Activated CD4-positive, alpha-beta memory T cell treated with anti-CD3 and anti-CD28 coated beads, Interleukin-2, amount 10 ng/mL, durations not matched to agents 7 days and 5 days (primary cell): ENCODE results near the gene ZNF385B. TPM values are rescaled to one million over a fixed set of nuclear protein-coding genes. Genes with fewer than 3 reads are reported as not detected.

Experiments
- CTCF ChIA-PET: fragments of 350-600 bp; sonication (Branson Sonifier 250); formaldehyde crosslinking; loops from one replicate; lab custom pipeline; 2021; ENCODE audit warnings: antibody characterized with exemption, inconsistent platforms; lab: Charles Lee
- POLR2A ChIA-PET: fragments of 350-600 bp; sonication (Branson Sonifier 250); formaldehyde crosslinking; loops from one replicate; lab custom pipeline; 2021; ENCODE audit warnings: antibody characterized with exemption; lab: Charles Lee
- DNase-seq: peaks from one replicate; pipeline ENCODE4 v3.0.0-alpha.2; 2020
- H3K27ac Mint-ChIP-seq: one replicate; pipeline ENCODE4 v1.8.0; 2021; ENCODE audit warnings: mild to moderate bottlenecking, mixed read lengths
- H3K27me3 Mint-ChIP-seq: one replicate; pipeline ENCODE4 v1.8.0; 2021; ENCODE audit warnings: mixed read lengths
- H3K36me3 Mint-ChIP-seq: one replicate; pipeline ENCODE4 v1.8.0; 2021; ENCODE audit warnings: low read depth, mixed read lengths
- H3K4me1 Mint-ChIP-seq: one replicate; pipeline ENCODE4 v1.8.0; 2021; ENCODE audit warnings: mixed read lengths
- H3K4me3 Mint-ChIP-seq: one replicate; pipeline ENCODE4 v1.8.0; 2021; ENCODE audit warnings: mild to moderate bottlenecking, mixed read lengths
- H3K9me3 Mint-ChIP-seq: one replicate; pipeline ENCODE4 v1.8.0; 2021; ENCODE audit warnings: mixed read lengths
- total RNA-seq, 2 experiments: library from RNA; stranded (reverse); gene quantifications; one replicate each; pipeline ENCODE4 v1.2.3, GENCODE V29; 2021

The ZNF385B gene
- total RNA-seq, 2 experiments from 2014 or later, result not detected

DNA sequence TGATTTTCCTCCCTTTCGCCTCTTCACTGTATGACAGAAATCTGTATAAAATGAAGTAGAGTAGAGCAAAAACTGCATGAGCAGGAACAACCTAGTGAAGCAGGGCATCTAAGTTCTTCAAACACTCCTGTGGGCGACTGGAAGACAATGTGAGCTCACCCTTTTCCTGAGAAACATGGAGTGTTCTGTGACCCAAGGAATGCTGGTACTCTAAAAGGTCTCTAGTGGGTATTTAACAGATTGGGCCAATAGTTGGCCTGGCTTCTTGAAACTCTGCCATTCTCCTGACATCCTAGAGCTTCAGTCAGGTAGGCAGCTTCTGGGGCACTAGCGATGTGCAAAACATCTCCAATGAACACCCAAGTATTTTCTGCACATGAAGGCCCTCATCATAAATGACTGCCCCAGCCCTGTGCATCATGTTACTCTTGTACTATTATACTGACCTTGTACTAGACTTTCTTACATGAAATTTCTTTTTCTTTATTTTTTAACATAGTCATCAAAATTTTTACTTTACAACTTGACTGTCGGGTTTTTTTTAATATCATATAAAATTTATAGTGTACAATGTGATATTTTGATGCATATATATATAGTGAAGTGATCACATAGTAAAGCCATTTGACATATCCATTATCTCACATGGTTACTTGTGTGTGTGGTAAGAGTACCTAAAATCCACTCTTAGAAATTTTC, 302.2 kb downstream of the ZNF385B start:
- Mint-ChIP-seq H3K27me3 (no peaks in the 10 kb centered on the region), H3K4me3 (no peak overlapping the region), H3K9me3 (no peaks in the 10 kb centered on the region), H3K36me3 (no peaks in the 10 kb centered on the region), H3K27ac (no peak overlapping the region), H3K4me1 (no peaks in the 10 kb centered on the region)
- DNase-seq, result no peak
- ChIA-PET POLR2A (no interaction called here), CTCF (no interaction called here)

DNA sequence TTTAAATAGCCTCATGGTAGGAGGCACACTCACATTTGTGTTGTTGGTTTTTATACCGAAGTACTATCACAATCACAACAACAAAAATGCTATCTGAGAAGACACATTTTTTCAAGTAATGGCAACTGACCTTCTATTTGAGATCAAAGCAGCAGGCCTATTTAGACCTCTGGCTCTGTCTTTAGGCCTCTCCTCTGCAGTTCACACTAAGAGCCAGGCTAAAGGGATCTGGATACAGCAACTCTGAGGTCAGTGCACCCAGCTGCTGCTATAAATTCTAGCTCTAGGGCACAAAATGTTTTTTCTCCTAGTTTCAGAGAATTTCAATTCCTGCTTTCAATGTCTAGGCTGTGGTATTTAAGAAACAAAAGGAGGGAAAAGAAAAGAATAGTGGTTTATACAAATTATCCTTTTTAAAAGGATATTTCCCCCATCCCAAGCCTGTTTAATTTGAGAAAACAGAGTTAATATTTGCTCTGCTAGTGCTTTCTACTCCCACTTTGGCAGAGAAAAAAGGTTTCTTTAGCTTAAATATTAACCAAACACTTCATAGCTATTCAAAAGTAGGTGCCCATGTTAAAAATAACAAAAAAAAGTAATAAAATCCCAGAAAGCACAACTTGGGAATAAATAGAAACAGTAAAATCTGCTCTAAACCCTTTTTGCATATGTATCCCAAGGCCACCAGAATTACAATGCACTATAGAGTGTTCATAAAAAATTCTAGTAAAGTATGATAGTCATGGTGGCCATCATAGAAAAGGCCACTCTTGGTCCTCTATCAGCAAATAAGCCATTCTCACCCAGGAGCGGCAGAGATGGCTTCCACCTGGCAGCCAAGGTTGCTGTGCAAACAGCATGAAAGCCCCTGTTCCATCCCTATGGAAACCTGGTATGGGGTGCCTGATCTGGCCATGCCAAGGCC, 303.1 kb downstream of the ZNF385B start:
- Mint-ChIP-seq H3K4me1 (no peaks in the 10 kb centered on the region), H3K9me3 (no peaks in the 10 kb centered on the region), H3K36me3 (no peaks in the 10 kb centered on the region), H3K4me3 (no peak overlapping the region), H3K27me3 (no peaks in the 10 kb centered on the region), H3K27ac (no peak overlapping the region)
- CTCF ChIA-PET, result no interaction called here
- no peak for DNase-seq
- POLR2A ChIA-PET, result no interaction called here

DNA sequence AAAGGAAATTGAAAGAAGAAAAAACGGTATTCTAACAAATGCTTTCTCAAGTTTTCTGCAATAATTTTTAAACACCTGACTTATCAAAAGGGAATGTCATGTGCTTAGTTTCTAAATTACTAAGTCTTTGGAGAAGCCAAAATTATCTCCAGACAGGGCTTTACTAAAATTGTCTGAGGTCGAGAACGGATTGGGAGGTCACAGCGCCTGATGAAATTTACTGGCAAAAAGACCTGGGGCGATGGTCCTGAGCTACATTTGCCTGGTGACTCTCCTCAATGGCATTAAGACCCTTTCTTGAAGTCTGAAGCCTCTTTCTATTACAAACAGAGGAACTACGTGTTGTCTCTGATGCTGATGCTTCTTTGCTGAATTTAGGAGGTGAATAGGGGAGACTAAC, 305.0 kb downstream of the ZNF385B start:
- Mint-ChIP-seq H3K36me3 (no peaks in the 10 kb centered on the region), H3K4me3 (no peak overlapping the region)
- CTCF ChIA-PET, result no interaction called here

DNA sequence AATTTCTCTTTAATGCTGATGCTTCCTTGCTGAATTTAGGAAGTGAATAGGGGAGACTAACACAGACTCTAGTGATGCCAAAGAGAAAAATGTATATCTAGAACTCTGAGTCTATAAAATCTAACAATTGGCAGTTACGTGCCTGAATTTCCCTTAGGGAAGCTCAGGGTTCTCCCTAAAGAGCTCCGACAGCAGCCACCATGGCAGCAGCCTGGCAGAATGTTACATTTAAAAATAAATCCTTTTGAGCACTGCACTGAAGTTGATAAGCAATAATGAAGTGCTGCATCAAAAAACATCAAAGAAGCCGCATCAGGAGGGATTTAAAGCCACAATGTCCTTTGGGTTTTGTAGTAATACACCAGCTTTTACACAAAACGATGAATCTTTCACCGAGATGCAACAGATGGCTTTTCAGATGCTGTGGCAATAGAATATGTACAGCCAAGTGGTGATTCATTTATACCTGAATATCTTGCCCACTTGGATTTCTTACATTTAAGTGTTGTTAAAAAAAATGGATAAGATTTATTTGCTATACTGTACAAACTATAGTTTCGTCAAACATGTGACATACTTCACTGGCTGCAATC, 305.6 kb downstream of the ZNF385B start:
- DNase-seq, result no peak
- H3K4me1 Mint-ChIP-seq, result no peaks in the 10 kb centered on the region
- no peak overlapping the region for H3K4me3 Mint-ChIP-seq
- H3K27me3 Mint-ChIP-seq, result no peaks in the 10 kb centered on the region
- CTCF ChIA-PET, result no interaction called here
- H3K36me3 Mint-ChIP-seq, result no peaks in the 10 kb centered on the region
- H3K9me3 Mint-ChIP-seq, result no peaks in the 10 kb centered on the region
- no peak overlapping the region for H3K27ac Mint-ChIP-seq
- POLR2A ChIA-PET, result no interaction called here

More for the DNA sequence above, 305.0 kb downstream of the ZNF385B start:
- H3K9me3 Mint-ChIP-seq, result no peaks in the 10 kb centered on the region
- H3K4me1 Mint-ChIP-seq, result no peaks in the 10 kb centered on the region
- no peaks in the 10 kb centered on the region for H3K27me3 Mint-ChIP-seq
- no peak for DNase-seq
- no peak overlapping the region for H3K27ac Mint-ChIP-seq
- POLR2A ChIA-PET, result no interaction called here

DNA sequence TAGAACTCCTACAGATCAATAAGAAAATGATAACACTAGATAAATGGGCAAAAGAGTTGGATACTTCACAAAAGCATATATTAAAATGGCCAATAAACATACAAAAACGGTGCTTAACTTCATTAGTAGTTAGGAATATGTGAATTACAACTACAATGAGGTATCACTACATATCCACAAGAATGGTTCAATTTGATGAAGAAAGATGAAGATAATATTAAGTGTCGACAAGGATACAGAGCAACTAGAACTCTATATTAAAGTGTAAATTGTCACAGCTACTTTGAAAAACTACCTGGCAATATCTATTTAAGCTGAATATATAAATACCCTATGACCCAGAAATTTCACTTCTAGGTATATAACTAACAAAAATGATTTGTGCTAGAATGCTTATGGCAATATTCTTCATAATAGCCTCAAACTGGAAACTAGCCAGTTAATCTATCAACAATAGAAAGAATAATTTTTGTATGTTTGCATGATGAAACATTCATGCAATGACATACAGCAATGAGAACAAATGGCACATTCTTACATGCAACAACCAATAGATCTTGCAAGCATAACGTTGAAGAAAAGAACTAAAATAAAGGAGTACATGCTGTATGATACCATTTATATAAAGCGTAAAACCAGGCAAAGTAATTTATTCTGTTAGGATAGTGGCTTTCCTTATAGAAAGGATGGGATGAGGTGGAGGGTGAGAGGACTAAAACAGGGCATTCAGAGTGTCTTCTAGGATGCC, 306.6 kb downstream of the ZNF385B start:
- H3K4me3 Mint-ChIP-seq, result no peak overlapping the region
- no peaks in the 10 kb centered on the region for H3K27me3 Mint-ChIP-seq
- H3K36me3 Mint-ChIP-seq, result no peaks in the 10 kb centered on the region
- no peaks in the 10 kb centered on the region for H3K9me3 Mint-ChIP-seq
- no peak overlapping the region for H3K27ac Mint-ChIP-seq
- POLR2A ChIA-PET, result no interaction called here
- DNase-seq, result no peak
- CTCF ChIA-PET, result no interaction called here
- H3K4me1 Mint-ChIP-seq, result no peaks in the 10 kb centered on the region

DNA sequence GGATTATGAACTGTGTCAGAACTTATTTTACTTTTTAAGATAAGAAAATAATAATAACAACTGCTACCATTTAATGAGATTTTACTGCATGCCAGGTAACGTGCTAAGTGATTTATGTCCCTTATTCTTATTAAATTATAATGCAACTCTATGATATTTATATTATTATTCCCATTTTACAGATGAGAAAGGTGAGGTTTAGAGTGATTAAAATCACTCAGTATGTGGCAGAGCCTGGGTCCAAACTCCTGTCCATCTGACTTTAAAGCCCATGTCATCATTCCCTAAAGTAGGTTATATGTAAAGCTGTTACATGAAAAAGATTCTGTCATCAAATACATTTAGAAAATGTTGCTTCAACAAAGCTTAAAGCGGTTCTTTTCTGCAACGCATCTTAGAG, 308.0 kb downstream of the ZNF385B start:
- H3K27me3 Mint-ChIP-seq, result no peaks in the 10 kb centered on the region
- POLR2A ChIA-PET, result no interaction called here
- no peaks in the 10 kb centered on the region for H3K4me1 Mint-ChIP-seq
- no peak for DNase-seq
- no peak overlapping the region for H3K27ac Mint-ChIP-seq
- CTCF ChIA-PET, result no interaction called here
- no peaks in the 10 kb centered on the region for H3K36me3 Mint-ChIP-seq
- no peaks in the 10 kb centered on the region for H3K9me3 Mint-ChIP-seq
- no peak overlapping the region for H3K4me3 Mint-ChIP-seq

DNA sequence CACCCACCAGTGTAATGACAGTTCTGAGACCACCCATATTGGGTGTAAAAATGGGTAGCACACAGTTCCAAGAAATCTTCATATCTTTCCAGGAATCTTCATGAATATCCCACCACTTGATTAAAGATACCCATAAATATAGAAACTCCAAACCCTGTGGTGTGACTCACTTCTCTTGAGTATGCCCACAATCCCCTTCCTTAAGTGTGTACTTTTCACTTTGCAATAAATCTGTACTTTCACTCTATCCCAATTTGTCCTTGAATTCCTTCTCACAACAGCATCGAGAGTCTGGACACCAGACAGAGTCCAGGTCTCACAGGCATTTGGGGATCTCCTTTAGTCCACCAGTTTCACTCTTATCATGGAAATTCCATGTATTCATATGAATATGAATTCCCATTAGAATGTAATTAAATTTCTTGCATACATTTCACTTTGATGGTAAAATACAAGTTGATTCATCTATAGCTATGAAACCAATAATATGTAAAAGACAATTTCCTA, 309.8 kb downstream of the ZNF385B start:
- POLR2A ChIA-PET, result no interaction called here
- Mint-ChIP-seq H3K36me3 (no peaks in the 10 kb centered on the region), H3K27ac (no peak overlapping the region), H3K9me3 (no peaks in the 10 kb centered on the region), H3K27me3 (no peaks in the 10 kb centered on the region), H3K4me3 (no peak overlapping the region), H3K4me1 (no peaks in the 10 kb centered on the region)
- CTCF ChIA-PET, result no interaction called here
- no peak for DNase-seq

DNA sequence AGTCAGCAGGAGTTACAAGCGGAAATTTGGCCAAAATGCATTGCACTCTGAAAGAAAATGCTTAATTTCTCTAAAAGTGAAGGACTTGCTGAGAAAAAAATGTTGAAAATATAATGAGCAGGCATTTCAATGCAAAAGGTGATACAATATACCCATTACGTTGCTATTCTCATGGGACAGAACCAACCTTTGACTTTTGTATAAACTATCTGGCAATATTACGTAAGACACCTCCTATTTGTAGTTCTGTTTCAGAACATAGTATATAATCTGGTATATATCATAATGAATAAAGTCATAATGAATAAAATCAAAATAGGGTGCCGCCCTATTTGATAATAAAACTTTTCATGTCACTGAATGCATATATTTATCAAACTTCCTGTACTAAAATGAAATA, 310.6 kb downstream of the ZNF385B start:
- H3K27me3 Mint-ChIP-seq, result no peaks in the 10 kb centered on the region
- no peak overlapping the region for H3K27ac Mint-ChIP-seq
- no peak overlapping the region for H3K4me3 Mint-ChIP-seq
- no peak for DNase-seq
- H3K4me1 Mint-ChIP-seq, result no peaks in the 10 kb centered on the region
- no peaks in the 10 kb centered on the region for H3K36me3 Mint-ChIP-seq
- POLR2A ChIA-PET, result no interaction called here
- no peaks in the 10 kb centered on the region for H3K9me3 Mint-ChIP-seq
- CTCF ChIA-PET, result no interaction called here

DNA sequence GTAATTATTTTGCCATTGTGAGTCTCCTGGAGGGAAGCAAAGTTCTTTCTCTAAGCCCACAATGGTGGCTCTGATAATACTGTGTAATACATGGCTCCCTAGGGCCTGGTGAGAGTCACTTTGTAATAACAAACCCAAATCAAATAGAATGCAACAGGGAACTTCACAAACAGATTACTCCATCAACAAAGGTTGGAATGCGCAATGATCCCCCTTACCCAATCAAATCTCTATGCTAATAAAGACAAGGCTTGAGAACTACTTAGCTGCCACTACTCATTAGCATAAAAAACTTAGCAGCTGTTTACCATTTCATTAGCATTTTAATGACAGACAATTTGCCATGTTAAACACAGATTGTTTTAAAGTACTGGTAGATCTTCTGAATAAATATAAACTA, 311.2 kb downstream of the ZNF385B start:
- H3K4me1 Mint-ChIP-seq, result no peaks in the 10 kb centered on the region

DNA sequence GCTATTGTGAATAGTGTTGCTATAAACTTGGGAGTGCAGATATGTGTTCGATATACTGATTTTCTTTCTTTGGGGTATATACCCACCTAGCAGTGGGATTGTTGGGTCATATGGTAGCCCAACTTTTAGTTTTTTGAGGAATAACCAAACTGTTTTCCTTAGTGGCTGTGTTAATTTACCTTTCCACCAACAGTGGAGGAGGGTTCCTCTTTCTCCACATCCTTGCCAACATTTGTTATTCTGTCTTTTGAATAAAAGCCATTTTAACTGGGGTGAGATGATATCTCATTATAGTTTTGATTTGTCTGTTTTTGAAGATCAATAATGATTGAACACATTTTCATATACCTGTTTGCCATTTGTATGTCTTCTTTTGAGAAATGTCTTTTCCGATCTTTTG, 314.8 kb downstream of the ZNF385B start:
- no peaks in the 10 kb centered on the region for H3K9me3 Mint-ChIP-seq
- no peaks in the 10 kb centered on the region for H3K27me3 Mint-ChIP-seq
- POLR2A ChIA-PET, result no interaction called here
- no peak for DNase-seq
- no peak overlapping the region for H3K27ac Mint-ChIP-seq
- no peaks in the 10 kb centered on the region for H3K36me3 Mint-ChIP-seq
- H3K4me1 Mint-ChIP-seq, result no peaks in the 10 kb centered on the region
- CTCF ChIA-PET, result no interaction called here
- no peak overlapping the region for H3K4me3 Mint-ChIP-seq

More for the DNA sequence above, 311.2 kb downstream of the ZNF385B start:
- H3K27me3 Mint-ChIP-seq, result no peaks in the 10 kb centered on the region
- ChIA-PET CTCF (no interaction called here), POLR2A (no interaction called here)
- H3K36me3 Mint-ChIP-seq, result no peaks in the 10 kb centered on the region
- no peaks in the 10 kb centered on the region for H3K9me3 Mint-ChIP-seq
- no peak for DNase-seq
- no peak overlapping the region for H3K4me3 Mint-ChIP-seq
- no peak overlapping the region for H3K27ac Mint-ChIP-seq

DNA sequence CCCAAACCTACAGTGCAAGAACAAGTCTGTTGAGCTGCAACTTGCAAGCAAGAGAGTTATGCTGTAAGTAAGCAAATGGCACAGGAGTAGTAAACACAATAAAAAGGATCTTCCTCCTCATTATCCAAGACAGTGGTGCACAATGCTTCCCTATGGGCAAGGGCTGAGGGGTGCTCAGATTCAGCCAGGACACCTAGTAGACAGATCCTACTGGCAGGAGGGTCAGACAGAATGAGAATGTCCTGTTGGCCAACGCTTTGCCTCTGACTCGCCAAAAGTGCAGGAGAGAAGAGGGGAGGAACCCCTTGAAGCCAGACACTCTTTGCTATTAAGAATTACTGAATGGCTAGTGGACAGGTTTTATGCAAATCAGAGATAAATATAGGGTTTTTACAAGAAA, 316.4 kb downstream of the ZNF385B start:
- Mint-ChIP-seq H3K36me3 (no peaks in the 10 kb centered on the region), H3K4me1 (no peaks in the 10 kb centered on the region), H3K9me3 (no peaks in the 10 kb centered on the region), H3K27ac (no peak overlapping the region), H3K27me3 (no peaks in the 10 kb centered on the region), H3K4me3 (no peak overlapping the region)
- ChIA-PET CTCF (no interaction called here), POLR2A (no interaction called here)
- no peak for DNase-seq

DNA sequence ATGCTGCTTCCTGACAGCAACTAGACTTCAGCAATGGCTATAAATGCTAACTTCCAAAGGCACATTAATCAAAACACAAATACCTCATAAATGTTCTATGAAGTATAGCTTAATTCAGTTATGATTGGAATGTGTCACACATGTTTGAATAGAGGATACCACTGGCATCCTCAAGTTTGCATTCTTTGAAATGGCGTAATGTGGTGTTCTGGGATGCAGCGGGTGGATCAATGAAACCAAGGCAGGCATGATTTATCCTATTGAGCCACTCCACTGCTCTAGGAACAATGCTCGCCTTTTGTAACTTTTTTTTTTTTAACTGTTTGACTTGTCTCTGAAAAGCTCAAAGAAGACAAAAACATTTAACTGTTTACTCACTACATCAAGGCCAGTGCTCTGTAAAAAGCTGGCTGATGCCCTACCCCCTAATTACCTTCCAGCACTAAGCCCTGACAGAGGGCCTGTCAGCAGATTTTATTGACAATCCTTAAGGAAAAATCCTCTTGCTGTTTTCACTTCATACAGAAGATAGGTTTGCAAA, 318.0 kb downstream of the ZNF385B start:
- POLR2A ChIA-PET, result no interaction called here
- DNase-seq, result no peak
- no peaks in the 10 kb centered on the region for H3K4me1 Mint-ChIP-seq
- no peak overlapping the region for H3K4me3 Mint-ChIP-seq
- H3K27ac Mint-ChIP-seq, result no peak overlapping the region
- peaks cover 3% of the 10 kb centered on the region for H3K9me3 Mint-ChIP-seq
- CTCF ChIA-PET, result no interaction called here
- H3K36me3 Mint-ChIP-seq, result no peaks in the 10 kb centered on the region
- no peaks in the 10 kb centered on the region for H3K27me3 Mint-ChIP-seq
